Measurements from ENCODE around the gene GPHN.

GPHN gene

GRCh38 chr14:67004521-67004920 is 496.6 kb downstream of the GPHN start:
- TF ChIP-seq SIN3A (IDR thresholded peaks at IDR 0.05; ENCODE audit: borderline replicate concordance, insufficient read depth, low read length) = no peak
- no peak for TF ChIP-seq FOXP2 (optimal IDR thresholded peaks at IDR 0.05; ENCODE audit: borderline replicate concordance, extremely low read depth, extremely low read length, insufficient read depth)
- no peak for TF ChIP-seq TAF1 (IDR thresholded peaks at IDR 0.05; ENCODE audit: borderline replicate concordance, insufficient read depth, low read length)
- TF ChIP-seq POLR2AphosphoS5 (IDR thresholded peaks at IDR 0.05; ENCODE audit: low read depth, low read length) = no peak
- TF ChIP-seq, protein P1, sequence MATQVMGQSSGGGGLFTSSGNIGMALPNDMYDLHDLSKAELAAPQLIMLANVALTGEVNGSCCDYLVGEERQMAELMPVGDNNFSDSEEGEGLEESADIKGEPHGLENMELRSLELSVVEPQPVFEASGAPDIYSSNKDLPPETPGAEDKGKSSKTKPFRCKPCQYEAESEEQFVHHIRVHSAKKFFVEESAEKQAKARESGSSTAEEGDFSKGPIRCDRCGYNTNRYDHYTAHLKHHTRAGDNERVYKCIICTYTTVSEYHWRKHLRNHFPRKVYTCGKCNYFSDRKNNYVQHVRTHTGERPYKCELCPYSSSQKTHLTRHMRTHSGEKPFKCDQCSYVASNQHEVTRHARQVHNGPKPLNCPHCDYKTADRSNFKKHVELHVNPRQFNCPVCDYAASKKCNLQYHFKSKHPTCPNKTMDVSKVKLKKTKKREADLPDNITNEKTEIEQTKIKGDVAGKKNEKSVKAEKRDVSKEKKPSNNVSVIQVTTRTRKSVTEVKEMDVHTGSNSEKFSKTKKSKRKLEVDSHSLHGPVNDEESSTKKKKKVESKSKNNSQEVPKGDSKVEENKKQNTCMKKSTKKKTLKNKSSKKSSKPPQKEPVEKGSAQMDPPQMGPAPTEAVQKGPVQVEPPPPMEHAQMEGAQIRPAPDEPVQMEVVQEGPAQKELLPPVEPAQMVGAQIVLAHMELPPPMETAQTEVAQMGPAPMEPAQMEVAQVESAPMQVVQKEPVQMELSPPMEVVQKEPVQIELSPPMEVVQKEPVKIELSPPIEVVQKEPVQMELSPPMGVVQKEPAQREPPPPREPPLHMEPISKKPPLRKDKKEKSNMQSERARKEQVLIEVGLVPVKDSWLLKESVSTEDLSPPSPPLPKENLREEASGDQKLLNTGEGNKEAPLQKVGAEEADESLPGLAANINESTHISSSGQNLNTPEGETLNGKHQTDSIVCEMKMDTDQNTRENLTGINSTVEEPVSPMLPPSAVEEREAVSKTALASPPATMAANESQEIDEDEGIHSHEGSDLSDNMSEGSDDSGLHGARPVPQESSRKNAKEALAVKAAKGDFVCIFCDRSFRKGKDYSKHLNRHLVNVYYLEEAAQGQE (IDR thresholded peaks at IDR 0.05; ENCODE audit: insufficient read depth in 1 of 2, low read depth in 2 of 2, low read length in 2 of 2) = no peak

- no peak for TF ChIP-seq POLR2AphosphoS5 (IDR thresholded peaks at IDR 0.05; ENCODE audit: low read depth, low read length)
- no peak for TF ChIP-seq TAF1 (IDR thresholded peaks at IDR 0.05; ENCODE audit: borderline replicate concordance, insufficient read depth, low read length)
- TF ChIP-seq, protein P1 (IDR thresholded peaks at IDR 0.05; ENCODE audit: insufficient read depth in 1 of 2, low read depth in 2 of 2, low read length in 2 of 2) = no peak
- no peak for TF ChIP-seq SIN3A (IDR thresholded peaks at IDR 0.05; ENCODE audit: borderline replicate concordance, insufficient read depth, low read length)
- no peak for TF ChIP-seq FOXP2 (optimal IDR thresholded peaks at IDR 0.05; ENCODE audit: borderline replicate concordance, extremely low read depth, extremely low read length, insufficient read depth)
Measured at GRCh38 chr14:67010602-67011001, 502.7 kb downstream of the GPHN start.

GRCh38 chr14:67016856-67017255 is 508.9 kb downstream of the GPHN start:
- TF ChIP-seq FOXP2 (optimal IDR thresholded peaks at IDR 0.05; ENCODE audit: borderline replicate concordance, extremely low read depth, extremely low read length, insufficient read depth) (no peak), TAF1 (IDR thresholded peaks at IDR 0.05; ENCODE audit: borderline replicate concordance, insufficient read depth, low read length) (no peak), POLR2AphosphoS5 (IDR thresholded peaks at IDR 0.05; ENCODE audit: low read depth, low read length) (no peak)
- TF ChIP-seq, protein P1 (IDR thresholded peaks at IDR 0.05; ENCODE audit: insufficient read depth in 1 of 2, low read depth in 2 of 2, low read length in 2 of 2) = no peak

DNA sequence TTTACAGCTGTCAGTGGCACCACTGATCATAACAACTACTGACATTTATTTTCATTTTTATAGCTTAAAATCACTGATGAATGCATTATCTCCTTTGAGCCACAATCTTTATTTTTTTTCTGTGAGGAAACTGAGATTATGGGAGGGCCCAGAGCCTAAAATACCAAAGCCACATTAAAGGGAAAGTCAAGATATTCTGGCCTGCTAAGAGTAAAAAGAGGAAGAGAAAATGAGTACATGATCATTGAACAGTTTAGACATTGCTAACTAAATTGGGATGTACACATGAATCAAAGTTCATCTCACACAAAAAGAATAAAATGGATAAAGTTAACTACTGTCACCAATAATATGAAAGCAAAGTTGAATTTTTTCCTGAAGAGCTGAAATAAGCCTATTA is 510.8 kb downstream of the GPHN start:
- TF ChIP-seq POLR2AphosphoS5 (IDR thresholded peaks at IDR 0.05; ENCODE audit: low read depth, low read length) (no peak), TAF1 (IDR thresholded peaks at IDR 0.05; ENCODE audit: borderline replicate concordance, insufficient read depth, low read length) (no peak), SIN3A (IDR thresholded peaks at IDR 0.05; ENCODE audit: borderline replicate concordance, insufficient read depth, low read length) (no peak), FOXP2 (optimal IDR thresholded peaks at IDR 0.05; ENCODE audit: borderline replicate concordance, extremely low read depth, extremely low read length, insufficient read depth) (no peak)
- TF ChIP-seq, protein P1 (IDR thresholded peaks at IDR 0.05; ENCODE audit: insufficient read depth in 1 of 2, low read depth in 2 of 2, low read length in 2 of 2) = no peak

- TF ChIP-seq FOXP2 (optimal IDR thresholded peaks at IDR 0.05; ENCODE audit: borderline replicate concordance, extremely low read depth, extremely low read length, insufficient read depth) (no peak), SIN3A (IDR thresholded peaks at IDR 0.05; ENCODE audit: borderline replicate concordance, insufficient read depth, low read length) (no peak), TAF1 (IDR thresholded peaks at IDR 0.05; ENCODE audit: borderline replicate concordance, insufficient read depth, low read length) (no peak), POLR2AphosphoS5 (IDR thresholded peaks at IDR 0.05; ENCODE audit: low read depth, low read length) (no peak)
- TF ChIP-seq, protein P1 (IDR thresholded peaks at IDR 0.05; ENCODE audit: insufficient read depth in 1 of 2, low read depth in 2 of 2, low read length in 2 of 2) = no peak
Measured at GRCh38 chr14:67019796-67020195, 511.8 kb downstream of the GPHN start.

Measured in PFSK-1 (cell line).